Fibroblast of lung (primary cell): ENCODE data around the gene RCBTB1.

Experiments used
- CTCF ChIP-seq, 2 donors: IDR thresholded peaks in 1 of 2; conservative IDR thresholded peaks in 1 of 2; 1 replicate in 1 of 2; 2 replicates in 1 of 2; pipeline ENCODE4 v1.5.1; 2011 to 2012; ENCODE audit warnings: low read length in 2 of 2, control low read depth in 1 of 2, inconsistent platforms in 1 of 2, low read depth in 1 of 2, mild to moderate bottlenecking in 1 of 2
- EZH2 ChIP-seq: IDR thresholded peaks from 2 replicates; pipeline ENCODE4 v1.5.1; 2012; ENCODE audit warnings: low read length, control low read depth, mild to moderate bottlenecking; ENCODE audit errors: missing control alignments

- no peak for TF ChIP-seq CTCF (conservative IDR thresholded peaks at IDR 0.05 in 1 of 2, IDR thresholded peaks at IDR 0.05 in 1 of 2; ENCODE audit: low read depth in 1 of 2, low read length in 2 of 2)
- no peak for TF ChIP-seq EZH2
Observed at GRCh38 chr13:49538404-49538803, 47.0 kb downstream of the RCBTB1 start.
